ENCODE results near the gene SMARCD1. TPM values are rescaled to one million over a fixed set of nuclear protein-coding genes. Genes with fewer than 3 reads are reported as not detected.

SMARCD1 gene
- total RNA-seq, 1 experiment from 2014 or later: 152 TPM

DNA sequence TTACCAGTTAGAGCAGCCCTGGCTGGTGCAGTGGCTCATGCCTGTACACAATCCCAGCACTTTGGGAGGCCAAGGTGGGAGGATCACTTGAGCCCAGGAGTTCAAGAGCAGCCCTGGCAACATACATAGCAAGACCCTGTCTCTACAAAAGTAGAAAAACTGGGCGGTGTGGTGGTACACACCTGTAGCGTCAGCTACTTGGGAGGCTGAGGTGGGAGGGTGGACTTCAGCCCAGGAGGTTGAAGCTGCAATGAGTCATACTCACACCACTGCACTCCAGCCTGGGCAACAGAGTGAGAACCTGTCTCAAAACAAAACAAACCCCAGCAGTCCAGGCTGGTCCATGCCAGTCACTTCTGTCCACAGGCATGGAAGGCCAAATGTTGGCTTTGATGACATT is 34.2 kb downstream of the SMARCD1 start:
- Histone ChIP-seq H3K4me3 (ENCODE audit: low read depth, low read length, poor library complexity, severe bottlenecking) (no peak overlapping the region), H3K27me3 (replicated peaks; ENCODE audit: insufficient read depth, low read depth, low read length, poor library complexity) (no peaks in the 10 kb centered on the region), H3K27ac (ENCODE audit: low read depth, low read length, poor library complexity, severe bottlenecking) (no peak overlapping the region), H3K4me1 (ENCODE audit: insufficient read depth, low read length, poor library complexity, severe bottlenecking) (no peaks in the 10 kb centered on the region), H3K9me3 (ENCODE audit: low read depth, low read length, poor library complexity, severe bottlenecking) (no peaks in the 10 kb centered on the region), H3K36me3 (ENCODE audit: insufficient read depth, low read length, poor library complexity, severe bottlenecking) (peaks cover 3% of the 10 kb centered on the region)
- no peak for DNase-seq (ENCODE audit: low spot score)
- ChIA-PET CTCF (interaction anchor here (0.9 kb wide), 1 partner anchor 242 kb away, joined by 3 read pairs; no protein-coding TSS in a partner anchor), POLR2A (ENCODE audit: low non-redundant PET) (no interaction called here)
- TF ChIP-seq, protein P1, sequence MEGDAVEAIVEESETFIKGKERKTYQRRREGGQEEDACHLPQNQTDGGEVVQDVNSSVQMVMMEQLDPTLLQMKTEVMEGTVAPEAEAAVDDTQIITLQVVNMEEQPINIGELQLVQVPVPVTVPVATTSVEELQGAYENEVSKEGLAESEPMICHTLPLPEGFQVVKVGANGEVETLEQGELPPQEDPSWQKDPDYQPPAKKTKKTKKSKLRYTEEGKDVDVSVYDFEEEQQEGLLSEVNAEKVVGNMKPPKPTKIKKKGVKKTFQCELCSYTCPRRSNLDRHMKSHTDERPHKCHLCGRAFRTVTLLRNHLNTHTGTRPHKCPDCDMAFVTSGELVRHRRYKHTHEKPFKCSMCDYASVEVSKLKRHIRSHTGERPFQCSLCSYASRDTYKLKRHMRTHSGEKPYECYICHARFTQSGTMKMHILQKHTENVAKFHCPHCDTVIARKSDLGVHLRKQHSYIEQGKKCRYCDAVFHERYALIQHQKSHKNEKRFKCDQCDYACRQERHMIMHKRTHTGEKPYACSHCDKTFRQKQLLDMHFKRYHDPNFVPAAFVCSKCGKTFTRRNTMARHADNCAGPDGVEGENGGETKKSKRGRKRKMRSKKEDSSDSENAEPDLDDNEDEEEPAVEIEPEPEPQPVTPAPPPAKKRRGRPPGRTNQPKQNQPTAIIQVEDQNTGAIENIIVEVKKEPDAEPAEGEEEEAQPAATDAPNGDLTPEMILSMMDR (conservative IDR thresholded peaks at IDR 0.05; ENCODE audit: low read depth, low read length): no peak
- TF ChIP-seq EZH2 (IDR thresholded peaks at IDR 0.05; ENCODE audit: borderline replicate concordance, low read depth, low read length, poor library complexity, severe bottlenecking): no peak
- intact Hi-C loops (cut with micrococcal nuclease; ENCODE audit: unreplicated experiment): no loop called here
- no TSS peak for BruUV-seq (replicated peaks)

DNA sequence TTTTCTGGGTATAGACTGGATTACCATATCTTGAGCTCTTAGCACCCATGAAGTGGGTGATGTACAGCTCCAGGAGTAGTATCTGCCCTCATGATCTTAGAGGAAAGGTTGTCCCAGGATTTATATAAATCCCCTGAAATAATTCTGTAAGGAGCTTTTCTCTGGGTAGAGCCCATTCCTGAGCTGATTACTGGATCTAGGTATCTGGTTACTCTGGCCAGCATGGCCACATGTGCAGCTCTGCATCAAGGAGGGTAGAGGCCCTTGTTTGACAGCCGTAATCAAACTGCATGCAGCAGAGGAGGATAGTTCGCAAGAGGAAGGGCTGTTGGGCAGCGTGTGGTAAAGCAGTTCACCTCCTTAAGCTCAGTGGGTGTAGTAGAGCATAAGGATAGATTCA is 35.4 kb downstream of the SMARCD1 start:
- no peaks in the 10 kb centered on the region for H3K4me1 ChIP-seq (ENCODE audit: insufficient read depth, low read length, poor library complexity, severe bottlenecking)
- no peak overlapping the region for H3K27ac ChIP-seq (ENCODE audit: low read depth, low read length, poor library complexity, severe bottlenecking)
- intact Hi-C loops (cut with micrococcal nuclease; ENCODE audit: unreplicated experiment): no loop called here
- no peak for DNase-seq (ENCODE audit: low spot score)
- TF ChIP-seq, protein P1 (conservative IDR thresholded peaks at IDR 0.05; ENCODE audit: low read depth, low read length): no peak
- TF ChIP-seq EZH2 (IDR thresholded peaks at IDR 0.05; ENCODE audit: borderline replicate concordance, low read depth, low read length, poor library complexity, severe bottlenecking): no peak
- no TSS peak for BruUV-seq (replicated peaks)
- H3K36me3 ChIP-seq (ENCODE audit: insufficient read depth, low read length, poor library complexity, severe bottlenecking): peaks cover 3% of the 10 kb centered on the region
- no peak overlapping the region for H3K4me3 ChIP-seq (ENCODE audit: low read depth, low read length, poor library complexity, severe bottlenecking)
- ChIA-PET POLR2A (ENCODE audit: low non-redundant PET) (no interaction called here), CTCF (no interaction called here)
- H3K9me3 ChIP-seq (ENCODE audit: low read depth, low read length, poor library complexity, severe bottlenecking): no peaks in the 10 kb centered on the region
- H3K27me3 ChIP-seq (replicated peaks; ENCODE audit: insufficient read depth, low read depth, low read length, poor library complexity): no peaks in the 10 kb centered on the region

DNA sequence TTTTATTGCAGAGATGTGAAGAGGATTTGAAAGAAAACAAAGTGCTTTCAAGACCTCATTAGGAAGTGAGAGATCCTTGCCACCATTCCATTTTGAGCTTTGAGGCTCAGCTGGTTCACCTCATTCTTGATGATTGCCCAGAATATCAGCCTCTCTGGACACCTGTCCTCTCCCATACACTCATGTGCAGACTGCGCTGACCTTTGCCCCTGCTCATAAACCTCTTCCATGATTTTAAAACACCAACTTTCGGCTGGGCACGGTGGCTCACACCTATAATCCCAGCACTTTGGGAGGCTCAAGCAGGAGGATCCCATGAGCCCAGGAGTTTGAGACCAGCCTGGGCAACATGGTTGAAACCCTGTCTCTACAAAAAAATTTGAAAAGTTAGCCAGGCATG is 35.8 kb downstream of the SMARCD1 start:
- no peaks in the 10 kb centered on the region for H3K27me3 ChIP-seq (replicated peaks; ENCODE audit: insufficient read depth, low read depth, low read length, poor library complexity)
- DNase-seq (ENCODE audit: low spot score): no peak
- POLR2A ChIA-PET (ENCODE audit: low non-redundant PET): no interaction called here
- intact Hi-C loops (cut with micrococcal nuclease; ENCODE audit: unreplicated experiment): no loop called here
- no peak overlapping the region for H3K4me3 ChIP-seq (ENCODE audit: low read depth, low read length, poor library complexity, severe bottlenecking)
- no peaks in the 10 kb centered on the region for H3K9me3 ChIP-seq (ENCODE audit: low read depth, low read length, poor library complexity, severe bottlenecking)
- H3K4me1 ChIP-seq (ENCODE audit: insufficient read depth, low read length, poor library complexity, severe bottlenecking): no peaks in the 10 kb centered on the region
- no peak overlapping the region for H3K27ac ChIP-seq (ENCODE audit: low read depth, low read length, poor library complexity, severe bottlenecking)
- CTCF ChIA-PET: no interaction called here
- BruUV-seq (replicated peaks): no TSS peak
- peaks cover 3% of the 10 kb centered on the region for H3K36me3 ChIP-seq (ENCODE audit: insufficient read depth, low read length, poor library complexity, severe bottlenecking)
- no peak for TF ChIP-seq EZH2 (IDR thresholded peaks at IDR 0.05; ENCODE audit: borderline replicate concordance, low read depth, low read length, poor library complexity, severe bottlenecking)
- TF ChIP-seq, protein P1 (conservative IDR thresholded peaks at IDR 0.05; ENCODE audit: low read depth, low read length): no peak

Measured in A673 (cell line).